ENCODE measurements around the gene PPIE.

DNA sequence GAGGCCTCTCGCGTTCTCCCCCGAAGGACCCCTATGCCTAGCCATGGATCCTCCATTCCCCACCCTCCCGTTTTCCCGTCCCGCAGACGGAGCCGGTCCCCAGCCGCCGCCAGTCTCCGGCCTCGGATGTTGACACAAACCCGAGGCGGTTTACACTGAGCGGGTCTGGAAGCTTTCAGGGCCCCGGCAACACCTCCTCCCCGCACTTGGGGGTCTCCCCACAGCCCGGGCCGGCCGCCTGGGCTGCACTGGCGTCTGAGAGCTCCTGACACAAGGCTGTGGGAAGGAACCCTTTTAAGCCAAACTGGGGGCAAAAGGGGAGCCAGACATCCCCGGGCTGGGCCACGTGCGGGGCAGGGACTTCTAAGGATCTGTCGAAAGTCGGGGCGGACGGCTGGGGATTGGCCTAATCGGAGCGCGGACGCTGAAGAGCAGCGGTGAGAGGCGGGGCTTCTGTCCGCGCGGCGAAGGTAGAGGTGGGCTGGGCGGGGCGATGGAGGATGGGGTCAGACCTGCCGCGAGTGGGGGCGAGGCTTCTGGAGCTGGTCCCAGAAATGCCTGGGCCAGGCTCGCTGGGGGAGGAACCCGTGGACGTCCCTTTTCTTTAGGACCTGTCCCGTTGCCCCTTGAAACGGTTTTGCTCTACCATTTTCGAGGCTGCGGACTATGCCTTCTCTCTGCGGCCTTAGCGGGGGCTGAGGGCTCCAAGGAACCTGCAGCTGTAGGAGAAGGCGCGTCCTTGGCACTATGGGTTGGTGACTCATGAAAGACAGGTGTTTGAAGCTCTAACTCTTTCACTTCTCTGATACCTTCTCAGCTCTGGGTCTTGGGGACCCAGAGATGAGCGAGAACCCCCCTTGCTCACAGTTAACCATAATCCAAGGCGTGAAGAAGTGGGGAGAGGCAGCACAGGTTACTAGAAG lies 46.3 kb upstream of the PPIE start:
- TF ChIP-seq TAF1 (IDR thresholded peaks at IDR 0.05; ENCODE audit: low read depth), result no peak
- TF ChIP-seq EP300 (IDR thresholded peaks at IDR 0.05; ENCODE audit: borderline replicate concordance), result no peak
- 0 out of 2 replicates have a peak, but pooled peaks have one; percentile 4 for TF ChIP-seq NFIC (IDR thresholded peaks at IDR 0.05)
- TF ChIP-seq USF1 (IDR thresholded peaks at IDR 0.05), result peak; percentile 55
- no peak for TF ChIP-seq TEAD4 (IDR thresholded peaks at IDR 0.05)
- TF ChIP-seq, protein P1, sequence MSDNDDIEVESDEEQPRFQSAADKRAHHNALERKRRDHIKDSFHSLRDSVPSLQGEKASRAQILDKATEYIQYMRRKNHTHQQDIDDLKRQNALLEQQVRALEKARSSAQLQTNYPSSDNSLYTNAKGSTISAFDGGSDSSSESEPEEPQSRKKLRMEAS (IDR thresholded peaks at IDR 0.05), result peak; percentile 94
- TF ChIP-seq TCF12 (IDR thresholded peaks at IDR 0.05; ENCODE audit: low read depth), result no peak
- no peak for TF ChIP-seq RAD21 (IDR thresholded peaks at IDR 0.05; ENCODE audit: low read depth)

All from Ishikawa (cell line).